ENCODE measurements around the gene ATP5F1E.

ATP5F1E gene

DNA sequence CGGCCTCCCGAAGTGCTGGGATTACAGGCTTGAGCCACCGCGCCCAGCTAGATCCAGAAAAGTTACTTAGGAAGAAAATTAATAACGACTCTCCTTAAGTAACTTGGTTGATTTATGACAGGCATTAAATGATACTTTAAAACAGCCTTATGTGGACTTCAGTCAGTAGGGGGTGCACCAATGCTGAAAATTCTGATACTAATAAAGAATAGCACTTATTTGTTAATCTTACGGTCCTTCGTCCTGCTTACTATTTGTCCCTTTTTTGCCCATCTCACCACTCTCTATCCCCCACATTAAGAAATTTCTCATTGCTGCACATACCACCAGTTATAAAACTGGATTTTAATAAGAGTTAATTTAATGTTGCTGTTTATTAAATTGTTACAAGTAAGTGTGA, 23.2 kb upstream of the ATP5F1E start:
- no peak overlapping the region for H3K4me3 ChIP-seq (replicated peaks; ENCODE audit: low read depth, low read length)
- TF ChIP-seq, protein P1, sequence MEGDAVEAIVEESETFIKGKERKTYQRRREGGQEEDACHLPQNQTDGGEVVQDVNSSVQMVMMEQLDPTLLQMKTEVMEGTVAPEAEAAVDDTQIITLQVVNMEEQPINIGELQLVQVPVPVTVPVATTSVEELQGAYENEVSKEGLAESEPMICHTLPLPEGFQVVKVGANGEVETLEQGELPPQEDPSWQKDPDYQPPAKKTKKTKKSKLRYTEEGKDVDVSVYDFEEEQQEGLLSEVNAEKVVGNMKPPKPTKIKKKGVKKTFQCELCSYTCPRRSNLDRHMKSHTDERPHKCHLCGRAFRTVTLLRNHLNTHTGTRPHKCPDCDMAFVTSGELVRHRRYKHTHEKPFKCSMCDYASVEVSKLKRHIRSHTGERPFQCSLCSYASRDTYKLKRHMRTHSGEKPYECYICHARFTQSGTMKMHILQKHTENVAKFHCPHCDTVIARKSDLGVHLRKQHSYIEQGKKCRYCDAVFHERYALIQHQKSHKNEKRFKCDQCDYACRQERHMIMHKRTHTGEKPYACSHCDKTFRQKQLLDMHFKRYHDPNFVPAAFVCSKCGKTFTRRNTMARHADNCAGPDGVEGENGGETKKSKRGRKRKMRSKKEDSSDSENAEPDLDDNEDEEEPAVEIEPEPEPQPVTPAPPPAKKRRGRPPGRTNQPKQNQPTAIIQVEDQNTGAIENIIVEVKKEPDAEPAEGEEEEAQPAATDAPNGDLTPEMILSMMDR (IDR thresholded peaks at IDR 0.05; ENCODE audit: low read length, missing control alignments): peak; percentile 48
- DNase-seq (ENCODE audit: low read depth): peak; percentile 47

DNA sequence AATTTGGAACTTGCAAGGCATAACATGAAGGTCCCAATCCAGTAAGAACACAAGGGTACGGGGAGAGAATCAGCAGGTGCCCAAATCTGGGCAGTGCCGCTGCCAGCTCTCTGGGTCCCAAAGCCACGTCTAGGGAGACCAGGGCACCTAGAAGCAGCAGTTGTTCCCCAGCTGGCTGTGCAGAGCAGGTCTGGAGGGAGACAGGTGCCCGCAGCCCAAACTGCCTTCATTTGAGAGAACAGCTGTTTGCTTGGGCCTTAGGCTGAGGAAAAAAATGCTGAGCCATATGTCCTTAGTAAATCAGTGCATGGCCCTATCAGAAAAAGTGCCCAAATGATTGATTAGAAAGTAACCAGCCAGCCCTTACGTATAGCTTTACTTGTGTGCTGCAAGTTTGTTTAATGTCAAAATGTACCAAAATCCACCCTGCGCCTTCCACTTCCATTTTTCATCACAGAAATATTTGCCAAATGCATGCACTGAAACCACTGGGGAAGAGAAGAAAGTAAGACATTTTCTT, 19.6 kb upstream of the ATP5F1E start:
- DNase-seq (ENCODE audit: low read depth): no peak
- TF ChIP-seq, protein P1 (IDR thresholded peaks at IDR 0.05; ENCODE audit: low read length, missing control alignments): no peak
- H3K4me3 ChIP-seq (replicated peaks; ENCODE audit: low read depth, low read length): no peak overlapping the region

DNA sequence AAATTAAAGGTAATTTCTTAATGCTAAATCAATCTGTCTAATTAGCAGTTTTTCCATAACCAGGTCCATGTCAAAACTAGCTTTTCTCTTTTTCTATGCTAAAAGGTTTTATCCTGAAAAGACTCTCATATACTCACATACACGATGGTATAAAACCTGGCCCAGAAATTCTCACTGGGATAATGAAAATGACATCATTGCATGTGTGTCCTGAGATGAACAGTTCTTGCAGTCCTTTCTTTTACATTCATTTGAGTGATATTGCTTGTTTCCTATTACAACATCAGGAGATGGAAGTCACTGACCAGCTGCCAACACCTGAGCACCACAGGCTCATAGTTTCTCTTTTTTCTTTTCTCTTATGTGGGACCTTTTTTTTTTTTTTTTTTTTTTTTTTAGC, 18.3 kb upstream of the ATP5F1E start:
- TF ChIP-seq, protein P1 (IDR thresholded peaks at IDR 0.05; ENCODE audit: low read length, missing control alignments): no peak
- DNase-seq (ENCODE audit: low read depth): no peak
- H3K4me3 ChIP-seq (replicated peaks; ENCODE audit: low read depth, low read length): no peak overlapping the region

DNA sequence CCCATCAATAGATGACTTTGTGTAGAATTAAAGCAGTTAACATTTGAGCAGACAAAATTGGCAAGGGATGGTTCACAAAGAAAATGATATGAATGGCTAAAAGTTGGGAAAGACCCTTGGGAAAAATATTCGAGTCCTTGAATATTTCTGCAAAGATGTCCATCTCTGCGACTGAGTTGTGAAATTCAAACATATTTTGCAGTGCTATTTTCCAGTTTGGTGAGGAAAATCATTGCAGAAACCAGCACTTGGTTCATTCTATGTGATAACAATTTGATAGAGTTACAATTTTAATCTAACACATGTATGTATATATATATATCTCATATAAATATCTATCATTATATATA, 16.5 kb upstream of the ATP5F1E start:
- no peak overlapping the region for H3K4me3 ChIP-seq (replicated peaks; ENCODE audit: low read depth, low read length)
- no peak for DNase-seq (ENCODE audit: low read depth)
- TF ChIP-seq, protein P1 (IDR thresholded peaks at IDR 0.05; ENCODE audit: low read length, missing control alignments): no peak

DNA sequence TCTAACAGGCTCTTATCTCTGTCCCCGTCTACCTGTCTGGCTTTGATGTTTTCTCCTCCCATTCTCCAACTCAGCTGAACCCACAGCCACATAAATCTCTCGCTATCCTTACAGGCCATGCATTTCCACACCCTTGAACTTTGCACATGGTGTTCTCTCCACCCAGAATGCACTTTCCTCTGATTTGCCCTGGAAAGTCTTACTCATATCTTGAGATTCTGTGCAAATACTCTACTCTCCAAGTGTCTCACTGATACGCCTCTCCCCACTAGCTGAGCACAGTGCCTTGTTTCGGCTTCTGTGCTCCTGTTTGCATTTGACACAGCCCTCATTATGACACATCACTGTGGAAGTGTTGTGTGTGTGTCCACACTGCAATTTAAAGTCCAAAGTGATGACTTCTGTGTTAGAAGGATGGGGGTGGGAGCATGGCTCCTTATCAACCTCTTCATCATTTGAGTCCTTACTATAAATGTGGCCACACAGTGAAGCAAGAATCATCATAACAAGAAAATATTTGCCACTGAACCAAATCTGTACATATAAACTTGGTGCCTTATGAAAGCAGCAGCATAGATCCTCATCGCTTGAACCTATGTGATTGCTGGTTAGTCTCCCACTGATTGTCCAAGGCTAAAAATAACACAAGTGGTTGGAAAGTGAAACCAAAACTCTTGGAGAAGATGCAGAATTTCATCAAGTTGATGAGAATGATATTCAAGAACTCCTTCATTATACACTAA, 16.0 kb upstream of the ATP5F1E start:
- TF ChIP-seq, protein P1 (IDR thresholded peaks at IDR 0.05; ENCODE audit: low read length, missing control alignments): no peak
- no peak for DNase-seq (ENCODE audit: low read depth)
- no peak overlapping the region for H3K4me3 ChIP-seq (replicated peaks; ENCODE audit: low read depth, low read length)

DNA sequence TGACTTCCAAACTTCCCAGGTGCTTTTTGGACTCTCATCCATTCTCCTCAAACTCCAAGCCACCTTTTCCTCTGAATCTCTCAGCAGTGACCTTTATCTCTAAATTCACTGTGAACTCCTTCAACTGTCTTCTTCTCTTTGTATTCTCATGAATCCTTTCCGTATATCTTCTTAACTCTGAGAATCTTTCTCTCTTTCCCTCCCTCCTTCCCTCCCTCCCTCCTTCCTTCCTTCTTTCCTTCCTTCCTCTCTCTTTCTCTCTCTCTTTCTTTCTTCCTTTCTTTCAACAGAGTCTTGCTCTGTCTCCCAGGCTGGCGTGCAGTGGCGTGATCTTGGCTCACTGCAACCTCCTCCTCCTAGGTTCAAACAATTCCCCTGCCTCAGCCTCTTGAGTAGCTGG, 14.7 kb upstream of the ATP5F1E start:
- no peak for DNase-seq (ENCODE audit: low read depth)
- no peak overlapping the region for H3K4me3 ChIP-seq (replicated peaks; ENCODE audit: low read depth, low read length)
- TF ChIP-seq, protein P1 (IDR thresholded peaks at IDR 0.05; ENCODE audit: low read length, missing control alignments): no peak

DNA sequence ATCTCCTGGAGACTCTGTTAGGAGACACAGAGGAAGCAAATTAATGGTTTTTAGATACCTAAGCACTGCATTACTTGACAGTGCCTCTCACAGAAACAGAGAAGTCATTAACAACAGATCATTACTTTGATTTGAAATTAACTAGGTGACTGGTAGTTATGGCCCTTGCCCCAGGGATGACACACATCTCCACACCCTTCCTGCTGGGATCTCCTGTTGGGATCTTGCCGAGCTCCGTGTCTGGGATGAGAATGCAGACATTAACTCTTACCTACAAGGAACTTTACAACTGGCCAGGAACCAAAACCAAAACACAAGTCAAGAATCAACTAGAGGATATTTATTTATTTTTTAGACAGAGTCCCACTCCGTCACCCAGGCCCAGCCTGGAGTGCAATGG, 12.7 kb upstream of the ATP5F1E start:
- TF ChIP-seq, protein P1 (IDR thresholded peaks at IDR 0.05; ENCODE audit: low read length, missing control alignments): no peak
- no peak for DNase-seq (ENCODE audit: low read depth)
- H3K4me3 ChIP-seq (replicated peaks; ENCODE audit: low read depth, low read length): no peak overlapping the region
